ENCODE results near the gene NFATC3. TPM values are rescaled to one million over a fixed set of nuclear protein-coding genes. Genes with fewer than 3 reads are reported as not detected.

NFATC3 gene
- polyA plus RNA-seq, 1 experiment = 16.7 TPM

- no peak for DNase-seq (ENCODE audit: low read depth, low spot score)
- no peaks in the 10 kb centered on the region for H3K27me3 ChIP-seq (ENCODE audit: control insufficient read depth, insufficient read depth, low read length)
- ChIA-PET CTCF (interaction anchor here (0.7 to 2.3 kb wide), 2 partner anchors 19 to 82 kb away, joined by 5 to 7 read pairs; no protein-coding TSS in a partner anchor), POLR2A (interaction anchor here (0.7 kb wide), 1 partner anchor 191 kb away, joined by 5 read pairs; no protein-coding TSS in a partner anchor)
- TF ChIP-seq CTCF (IDR thresholded peaks at IDR 0.05; ENCODE audit: low read depth, low read length) = no peak
- H3K9me3 ChIP-seq (ENCODE audit: control insufficient read depth, insufficient read depth, low read length) = no peaks in the 10 kb centered on the region
- no peak overlapping the region for H3K4me3 ChIP-seq (ENCODE audit: low read depth, low read length)
- no peak overlapping the region for H3K27ac ChIP-seq (ENCODE audit: low read depth, low read length)
Observed at GRCh38 chr16:68046106-68046505, 39.1 kb upstream of the NFATC3 start.

- CTCF ChIA-PET = interaction anchor here (0.8 kb wide), 1 partner anchor 54 kb away, joined by 3 read pairs; no protein-coding TSS in a partner anchor
- Histone ChIP-seq H3K27me3 (ENCODE audit: control insufficient read depth, insufficient read depth, low read length) (no peaks in the 10 kb centered on the region), H3K4me3 (ENCODE audit: low read depth, low read length) (no peak overlapping the region), H3K9me3 (ENCODE audit: control insufficient read depth, insufficient read depth, low read length) (no peaks in the 10 kb centered on the region), H3K27ac (ENCODE audit: low read depth, low read length) (no peak overlapping the region)
- TF ChIP-seq CTCF (IDR thresholded peaks at IDR 0.05; ENCODE audit: low read depth, low read length) = no peak
- POLR2A ChIA-PET = interaction anchor here (1.1 kb wide), 1 partner anchor 24 kb away, joined by 3 read pairs; no protein-coding TSS in a partner anchor
- DNase-seq (ENCODE audit: low read depth, low spot score) = no peak
Observed at GRCh38 chr16:68047987-68048386, 37.2 kb upstream of the NFATC3 start.

- Histone ChIP-seq H3K27me3 (ENCODE audit: control insufficient read depth, insufficient read depth, low read length) (no peaks in the 10 kb centered on the region), H3K4me3 (ENCODE audit: low read depth, low read length) (no peak overlapping the region), H3K9me3 (ENCODE audit: control insufficient read depth, insufficient read depth, low read length) (no peaks in the 10 kb centered on the region), H3K27ac (ENCODE audit: low read depth, low read length) (no peak overlapping the region)
- TF ChIP-seq CTCF (IDR thresholded peaks at IDR 0.05; ENCODE audit: low read depth, low read length) = no peak
- DNase-seq (ENCODE audit: low read depth, low spot score) = no peak
- POLR2A ChIA-PET = no interaction called here
- CTCF ChIA-PET = interaction anchor here (1.3 kb wide), 1 partner anchor 9 kb away, joined by 6 read pairs; no protein-coding TSS in a partner anchor
Observed at GRCh38 chr16:68049449-68049848, 35.7 kb upstream of the NFATC3 start.

GRCh38 chr16:68055395-68055794, 29.8 kb upstream of the NFATC3 start:
- Histone ChIP-seq H3K27ac (ENCODE audit: low read depth, low read length) (no peak overlapping the region), H3K27me3 (ENCODE audit: control insufficient read depth, insufficient read depth, low read length) (no peaks in the 10 kb centered on the region), H3K9me3 (ENCODE audit: control insufficient read depth, insufficient read depth, low read length) (no peaks in the 10 kb centered on the region), H3K4me3 (ENCODE audit: low read depth, low read length) (no peak overlapping the region)
- CTCF ChIA-PET = interaction anchor here (0.6 to 1.5 kb wide), 3 partner anchors 8 to 16 kb away, joined by 3 to 4 read pairs (median 3); no protein-coding TSS in a partner anchor
- no peak for TF ChIP-seq CTCF (IDR thresholded peaks at IDR 0.05; ENCODE audit: low read depth, low read length)
- POLR2A ChIA-PET = no interaction called here
- DNase-seq (ENCODE audit: low read depth, low spot score) = no peak

GRCh38 chr16:68059804-68060203, 25.4 kb upstream of the NFATC3 start:
- TF ChIP-seq CTCF (IDR thresholded peaks at IDR 0.05; ENCODE audit: low read depth, low read length) = no peak
- H3K27ac ChIP-seq (ENCODE audit: low read depth, low read length) = no peak overlapping the region
- no peak overlapping the region for H3K4me3 ChIP-seq (ENCODE audit: low read depth, low read length)
- no peaks in the 10 kb centered on the region for H3K27me3 ChIP-seq (ENCODE audit: control insufficient read depth, insufficient read depth, low read length)
- no peaks in the 10 kb centered on the region for H3K9me3 ChIP-seq (ENCODE audit: control insufficient read depth, insufficient read depth, low read length)
- DNase-seq (ENCODE audit: low read depth, low spot score) = no peak
- ChIA-PET CTCF (no interaction called here), POLR2A (no interaction called here)
